Ishikawa (cell line): Measurements from ENCODE around the gene PSMD13.

Experiments used
- CEBPB ChIP-seq: IDR thresholded peaks from 2 replicates; pipeline ENCODE4 v1.6.1; 2012
- EGR1 ChIP-seq: IDR thresholded peaks from 2 replicates; pipeline ENCODE4 v1.6.1; 2012
- FOXM1 ChIP-seq: IDR thresholded peaks from 2 replicates; pipeline ENCODE4 v1.6.1; 2012; ENCODE audit warnings: low read depth, borderline replicate concordance
- TAF1 ChIP-seq: IDR thresholded peaks from 2 replicates; pipeline ENCODE4 v1.6.1; 2012; ENCODE audit warnings: low read depth, mild to moderate bottlenecking
- TCF12 ChIP-seq: IDR thresholded peaks from 2 replicates; pipeline ENCODE4 v1.6.1; 2012; ENCODE audit warnings: low read depth
- TEAD4 ChIP-seq: IDR thresholded peaks from 2 replicates; pipeline ENCODE4 v1.6.1; 2012
- YY1 ChIP-seq: IDR thresholded peaks from 2 replicates; pipeline ENCODE4 v1.6.1; 2012; ENCODE audit warnings: low read depth
- ZBTB7A ChIP-seq: IDR thresholded peaks from 2 replicates; pipeline ENCODE4 v1.6.1; 2012; ENCODE audit warnings: low read depth
- TF ChIP-seq, protein P1 (sequence below): IDR thresholded peaks from 2 replicates; pipeline ENCODE4 v1.6.1; 2012
- TF ChIP-seq, protein P2 (sequence below): IDR thresholded peaks from 2 replicates; pipeline ENCODE4 v1.6.1; 2012; ENCODE audit warnings: low read depth, mild to moderate bottlenecking

DNA sequence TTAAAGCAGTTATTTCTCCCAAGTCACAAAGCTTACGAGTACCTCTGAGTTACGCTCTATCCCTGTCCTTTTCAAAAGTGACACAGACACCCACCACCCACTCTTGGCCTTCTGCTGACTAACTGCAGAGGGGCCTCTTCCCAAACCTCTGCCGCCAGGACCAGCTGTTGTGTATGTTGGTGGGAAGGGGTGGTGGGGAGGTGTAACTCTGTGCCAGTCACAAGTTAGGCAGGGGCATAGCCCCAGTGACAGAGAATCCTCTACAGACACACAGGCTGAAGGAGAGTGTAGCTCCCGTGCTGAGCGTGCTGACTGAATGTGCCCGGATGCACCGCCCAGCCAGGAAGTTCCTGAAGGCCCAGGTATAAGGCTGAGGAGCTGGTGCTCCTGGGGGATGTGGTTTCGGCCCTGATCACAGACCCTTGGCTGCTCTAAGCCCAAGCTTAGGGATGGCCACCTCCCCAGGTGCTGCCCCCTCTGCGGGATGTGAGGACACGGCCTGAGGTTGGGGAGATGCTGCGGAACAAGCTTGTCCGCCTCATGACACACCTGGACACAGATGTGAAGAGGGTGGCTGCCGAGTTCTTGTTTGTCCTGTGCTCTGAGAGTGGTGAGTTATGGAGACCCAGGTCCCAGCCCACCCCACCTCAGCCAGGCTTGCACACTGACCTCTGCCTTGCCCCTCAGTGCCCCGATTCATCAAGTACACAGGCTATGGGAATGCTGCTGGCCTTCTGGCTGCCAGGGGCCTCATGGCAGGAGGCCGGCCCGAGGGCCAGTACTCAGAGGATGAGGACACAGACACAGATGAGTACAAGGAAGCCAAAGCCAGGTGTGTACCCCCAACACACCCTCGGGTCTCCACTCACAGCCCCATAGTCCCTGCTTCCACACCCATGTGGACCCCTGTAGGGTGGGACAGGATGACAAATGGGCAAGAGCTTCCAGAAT, 24.4 kb upstream of the PSMD13 start:
- TF ChIP-seq EGR1: no peak
- no peak for TF ChIP-seq YY1
- no peak for TF ChIP-seq TAF1
- TF ChIP-seq, protein P1, sequence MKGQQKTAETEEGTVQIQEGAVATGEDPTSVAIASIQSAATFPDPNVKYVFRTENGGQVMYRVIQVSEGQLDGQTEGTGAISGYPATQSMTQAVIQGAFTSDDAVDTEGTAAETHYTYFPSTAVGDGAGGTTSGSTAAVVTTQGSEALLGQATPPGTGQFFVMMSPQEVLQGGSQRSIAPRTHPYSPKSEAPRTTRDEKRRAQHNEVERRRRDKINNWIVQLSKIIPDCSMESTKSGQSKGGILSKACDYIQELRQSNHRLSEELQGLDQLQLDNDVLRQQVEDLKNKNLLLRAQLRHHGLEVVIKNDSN: no peak
- no peak for TF ChIP-seq ZBTB7A
- no peak for TF ChIP-seq FOXM1
- TF ChIP-seq TEAD4: no peak
- TF ChIP-seq, protein P2, sequence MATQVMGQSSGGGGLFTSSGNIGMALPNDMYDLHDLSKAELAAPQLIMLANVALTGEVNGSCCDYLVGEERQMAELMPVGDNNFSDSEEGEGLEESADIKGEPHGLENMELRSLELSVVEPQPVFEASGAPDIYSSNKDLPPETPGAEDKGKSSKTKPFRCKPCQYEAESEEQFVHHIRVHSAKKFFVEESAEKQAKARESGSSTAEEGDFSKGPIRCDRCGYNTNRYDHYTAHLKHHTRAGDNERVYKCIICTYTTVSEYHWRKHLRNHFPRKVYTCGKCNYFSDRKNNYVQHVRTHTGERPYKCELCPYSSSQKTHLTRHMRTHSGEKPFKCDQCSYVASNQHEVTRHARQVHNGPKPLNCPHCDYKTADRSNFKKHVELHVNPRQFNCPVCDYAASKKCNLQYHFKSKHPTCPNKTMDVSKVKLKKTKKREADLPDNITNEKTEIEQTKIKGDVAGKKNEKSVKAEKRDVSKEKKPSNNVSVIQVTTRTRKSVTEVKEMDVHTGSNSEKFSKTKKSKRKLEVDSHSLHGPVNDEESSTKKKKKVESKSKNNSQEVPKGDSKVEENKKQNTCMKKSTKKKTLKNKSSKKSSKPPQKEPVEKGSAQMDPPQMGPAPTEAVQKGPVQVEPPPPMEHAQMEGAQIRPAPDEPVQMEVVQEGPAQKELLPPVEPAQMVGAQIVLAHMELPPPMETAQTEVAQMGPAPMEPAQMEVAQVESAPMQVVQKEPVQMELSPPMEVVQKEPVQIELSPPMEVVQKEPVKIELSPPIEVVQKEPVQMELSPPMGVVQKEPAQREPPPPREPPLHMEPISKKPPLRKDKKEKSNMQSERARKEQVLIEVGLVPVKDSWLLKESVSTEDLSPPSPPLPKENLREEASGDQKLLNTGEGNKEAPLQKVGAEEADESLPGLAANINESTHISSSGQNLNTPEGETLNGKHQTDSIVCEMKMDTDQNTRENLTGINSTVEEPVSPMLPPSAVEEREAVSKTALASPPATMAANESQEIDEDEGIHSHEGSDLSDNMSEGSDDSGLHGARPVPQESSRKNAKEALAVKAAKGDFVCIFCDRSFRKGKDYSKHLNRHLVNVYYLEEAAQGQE: no peak
- TF ChIP-seq TCF12: no peak
- TF ChIP-seq CEBPB: no peak
